HEK293T (cell line): ENCODE data around the gene C19orf85.

Experiments
- L3MBTL2 ChIP-seq: fragments of 450-650 bp; conservative IDR thresholded peaks from 2 replicates; pipeline ENCODE4 v1.6.1; 2016; ENCODE audit warnings: mild to moderate bottlenecking
- NFRKB ChIP-seq: fragments of 450-650 bp; IDR thresholded peaks from 2 replicates; pipeline ENCODE4 v1.6.1; 2016; ENCODE audit warnings: mild to moderate bottlenecking, moderate library complexity
- SUZ12 ChIP-seq: fragments of 450-650 bp; IDR thresholded peaks from 2 replicates; pipeline ENCODE4 v1.6.1; 2016; ENCODE audit warnings: mild to moderate bottlenecking
- TARDBP ChIP-seq: fragments of 450-650 bp; IDR thresholded peaks from 2 replicates; pipeline ENCODE4 v1.6.1; 2016

- no peak for TF ChIP-seq NFRKB
- TF ChIP-seq TARDBP = no peak
- TF ChIP-seq SUZ12 = no peak
- TF ChIP-seq L3MBTL2 = no peak
Observed at GRCh38 chr19:55463583-55464031, 944 bp downstream of the C19orf85 start.
